Subcutaneous adipose tissue (tissue), 4 donors: Measurements from ENCODE around the gene CELSR1. TPM values are rescaled to one million over a fixed set of nuclear protein-coding genes. Genes with fewer than 3 reads are reported as not detected.

ENCODE experiments used
- CTCF ChIP-seq: fragments of 450-650 bp; IDR thresholded peaks from one replicate; pipeline ENCODE4 v1.5.1; 2016; ENCODE audit warnings: low read depth, mild to moderate bottlenecking, control low read depth, antibody characterized with exemption, moderate library complexity
- total RNA-seq, 4 donors: library from RNA; depleted of rRNA; stranded (reverse); fragments of >200 nt; gene quantifications; one replicate each; pipeline ENCODE4 v1.1.0, GENCODE V29; 2016

CELSR1 gene
- total RNA-seq, 4 donors from 2014 or later: 0.16 to 5.6 (median 1.5) TPM

- TF ChIP-seq CTCF: no peak
Observed at GRCh38 chr22:46442217-46442853, 95.1 kb downstream of the CELSR1 start.

GRCh38 chr22:46439576-46440465 lies 97.6 kb downstream of the CELSR1 start:
- TF ChIP-seq CTCF: no peak

GRCh38 chr22:46439111-46439510 lies 98.3 kb downstream of the CELSR1 start:
- no peak for TF ChIP-seq CTCF

GRCh38 chr22:46437671-46438440 lies 99.6 kb downstream of the CELSR1 start:
- TF ChIP-seq CTCF: no peak

GRCh38 chr22:46436595-46437175 lies 100.7 kb downstream of the CELSR1 start:
- TF ChIP-seq CTCF: no peak

GRCh38 chr22:46433318-46433717 lies 104.1 kb downstream of the CELSR1 start:
- TF ChIP-seq CTCF: no peak
